ENCODE results near the gene PLA2G6. TPM values are rescaled to one million over a fixed set of nuclear protein-coding genes. Genes with fewer than 3 reads are reported as not detected.

The PLA2G6 gene
- total and polyA plus RNA-seq, 9 of the 15 experiments (the other 6 are each of a cell fraction or from before 2014, with no cell fraction given), result 0.11 to 12.2 (median 9.7) TPM

- no peak for TF ChIP-seq ZNF398 (CRISPR knock-in tag; IDR thresholded peaks at IDR 0.05)
- TF ChIP-seq ZBTB9 (CRISPR knock-in tag; IDR thresholded peaks at IDR 0.05), result no peak
- TF ChIP-seq ZNF232 (CRISPR knock-in tag; IDR thresholded peaks at IDR 0.05), result no peak
- no peak for TF ChIP-seq JUNB (CRISPR knock-in tag; conservative IDR thresholded peaks at IDR 0.05)
- no peak for TF ChIP-seq ZBTB5 (IDR thresholded peaks at IDR 0.05)
These were observed 46.8 kb upstream of the PLA2G6 start (continued) for GRCh38 chr22:38228326-38228872.

All from K562 (cell line).